SK-N-SH (cell line): ENCODE data around the gene OPRM1.

Source experiments
- CTCF ChIP-seq: fragments of 200-600 bp; sonication (generic); IDR thresholded peaks from 2 replicates; pipeline ENCODE4 v1.6.1; 2017; ENCODE audit warnings: antibody characterized with exemption, mild to moderate bottlenecking, moderate library complexity
- GABPA ChIP-seq: IDR thresholded peaks from 2 replicates; pipeline ENCODE4 v1.4.0; 2012; ENCODE audit warnings: low read depth, mild to moderate bottlenecking
- JUND ChIP-seq: IDR thresholded peaks from 2 replicates; pipeline ENCODE4 v1.4.0; 2012

GRCh38 chr6:154268486-154268885, 229.4 kb downstream of the OPRM1 start:
- TF ChIP-seq JUND (no peak), CTCF (no peak), GABPA (no peak)
